K562 (cell line): Measurements from ENCODE around the gene ZNF761.

Experiments used
- CBX2 ChIP-seq: fragments of 200-600 bp; sonication (generic); IDR thresholded peaks from one replicate; pipeline ENCODE4 v1.6.1; 2012; ENCODE audit warnings: mild to moderate bottlenecking, low read length, inconsistent platforms; ENCODE audit not compliant: insufficient read depth, poor library complexity, severe bottlenecking
- CTCF ChIP-seq, 3 experiments: IDR thresholded peaks in 2 of 3; conservative IDR thresholded peaks in 1 of 3; 2 replicates each; pipeline ENCODE4 v1.5.1; 2011 to 2012; ENCODE audit warnings: low read length in 3 of 3, mild to moderate bottlenecking in 3 of 3, control low read depth in 2 of 3, improper control_type of control experiment in 1 of 3, inconsistent platforms in 1 of 3, low read depth in 1 of 3, mixed read lengths in 1 of 3, moderate library complexity in 1 of 3; ENCODE audit not compliant: insufficient read depth in 2 of 3
- RFX5 ChIP-seq: IDR thresholded peaks from 2 replicates; pipeline ENCODE4 v1.6.1; 2011; ENCODE audit warnings: low read depth, mild to moderate bottlenecking, improper control_type of control experiment, low read length
- SP2 ChIP-seq: IDR thresholded peaks from 2 replicates; pipeline ENCODE4 v1.6.1; 2011; ENCODE audit warnings: mild to moderate bottlenecking, low read depth, low read length, moderate library complexity; ENCODE audit not compliant: poor library complexity, severe bottlenecking; ENCODE audit errors: extremely low read depth
- TCFL5 ChIP-seq: fragments of 250-450 bp; sonication (Bioruptor Pico); conservative IDR thresholded peaks from 2 replicates; pipeline ENCODE4 v1.6.1; 2021; ENCODE audit warnings: mild to moderate bottlenecking, moderate library complexity, matching md5 sums

- TF ChIP-seq RFX5 (no peak), TCFL5 (CRISPR knock-in tag) (no peak), CTCF (IDR thresholded peaks at IDR 0.05 in 2 of 3, conservative IDR thresholded peaks at IDR 0.05 in 1 of 3; ENCODE audit: insufficient read depth in 2 of 3, low read depth in 1 of 3, low read length in 3 of 3) (peak; percentile 88 to 92 (median 92)), SP2 (no peak), CBX2 (no peak)
These were observed 6.7 kb upstream of the ZNF761 start for GRCh38 chr19:53424968-53425597.
